Measurements from ENCODE around the gene HTR7.

HTR7 gene

DNA sequence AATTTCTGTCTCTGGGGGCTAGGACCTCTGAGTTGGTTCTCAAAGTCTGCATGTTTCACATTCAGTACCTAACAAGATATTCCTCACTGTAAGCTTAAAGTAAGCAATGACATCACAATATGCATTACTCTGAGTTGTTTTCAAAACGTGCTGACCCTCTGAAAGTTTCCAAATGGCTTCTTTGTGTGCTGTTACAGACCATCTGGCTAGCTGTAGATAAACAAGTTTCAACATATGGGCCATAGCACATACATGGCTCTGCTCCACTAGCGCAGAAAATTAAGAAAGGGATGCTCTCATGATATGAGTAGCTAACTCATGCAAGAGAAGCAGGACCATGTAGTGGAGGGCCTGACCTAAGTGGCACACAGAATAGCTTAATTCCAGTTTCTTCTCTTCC lies 119.0 kb downstream of the HTR7 start:
- no peak overlapping the region for H3K4me3 ChIP-seq
- H3K9me3 ChIP-seq (replicated peaks in 1 of 11), result no peaks in the 10 kb centered on the region
- H3K4me2 ChIP-seq, result peak overlapping the region in 1 of 11 experiments; percentile 12; a peak in 1 of 22 replicates
- peaks cover 0 to 60% (median 0%) of the 10 kb centered on the region in 10 experiments; a peak in 8 of 20 replicates for H3K4me1 ChIP-seq
- H3K27ac ChIP-seq, result no peak overlapping the region
- TF ChIP-seq Cebpa-rat (IDR thresholded peaks at IDR 0.05), result no peak
- no peaks in the 10 kb centered on the region; a peak in 1 of 22 replicates for H4K20me1 ChIP-seq
- peaks cover 0 to 25% (median 0%) of the 10 kb centered on the region in 11 experiments; a peak in 4 of 22 replicates for H3K36me3 ChIP-seq
- H3K9ac ChIP-seq, result no peak overlapping the region
- no peaks in the 10 kb centered on the region for H3K27me3 ChIP-seq

DNA sequence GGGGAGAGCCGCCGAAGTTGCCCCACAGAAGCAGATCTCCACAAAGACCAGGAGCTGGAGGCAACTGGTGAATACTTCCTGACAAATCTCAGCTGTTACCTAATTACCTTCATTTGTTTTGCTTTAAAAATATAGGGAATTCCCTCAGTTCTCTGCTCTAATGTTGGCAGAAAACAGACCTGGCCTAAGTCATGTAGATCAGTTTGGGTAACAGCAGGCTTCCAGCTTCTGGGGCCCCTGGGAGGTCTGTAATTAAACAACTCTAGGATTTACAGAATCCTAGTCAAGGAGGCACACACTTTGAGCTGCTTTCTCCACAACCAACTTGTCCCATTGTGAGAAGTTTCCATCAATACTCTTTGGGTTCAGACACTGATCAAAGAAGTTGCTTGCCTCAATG lies 123.4 kb downstream of the HTR7 start:
- H3K4me1 ChIP-seq, result peaks cover 0 to 17% (median 0%) of the 10 kb centered on the region in 10 experiments; a peak in 5 of 20 replicates
- no peak overlapping the region for H3K4me3 ChIP-seq
- no peaks in the 10 kb centered on the region for H4K20me1 ChIP-seq
- no peaks in the 10 kb centered on the region for H3K9me3 ChIP-seq (replicated peaks in 1 of 11)
- no peak overlapping the region for H3K9ac ChIP-seq
- peaks cover 0 to 23% (median 0%) of the 10 kb centered on the region in 11 experiments; a peak in 4 of 22 replicates for H3K36me3 ChIP-seq
- TF ChIP-seq Cebpa-rat (IDR thresholded peaks at IDR 0.05), result no peak
- no peaks in the 10 kb centered on the region for H3K27me3 ChIP-seq
- H3K27ac ChIP-seq, result peak overlapping the region in 1 of 11 experiments; percentile 5; a peak in 1 of 22 replicates
- peak overlapping the region in 2 of 11 experiments; percentile 37 to 40; a peak in 3 of 22 replicates for H3K4me2 ChIP-seq

DNA sequence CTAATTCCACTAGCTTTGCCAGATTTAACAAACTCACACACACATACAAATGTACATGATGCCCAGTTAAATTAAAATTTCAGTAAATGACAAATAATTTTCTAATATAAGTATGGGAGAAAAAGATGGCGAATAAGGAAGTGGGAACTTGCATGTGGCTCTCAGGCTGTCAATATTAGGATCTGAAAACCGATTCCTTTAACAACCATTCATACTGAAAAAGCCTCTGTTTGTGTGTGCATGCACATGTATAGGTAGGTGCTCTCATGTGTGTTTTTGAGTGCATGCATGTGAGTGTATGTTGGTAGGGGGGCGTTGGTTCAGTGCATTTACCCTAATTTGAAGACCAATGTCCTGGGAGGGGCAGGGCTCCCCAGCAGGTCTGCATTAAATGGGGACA lies 125.3 kb downstream of the HTR7 start:
- Histone ChIP-seq H4K20me1 (no peaks in the 10 kb centered on the region), H3K27ac (no peak overlapping the region), H3K4me1 (peaks cover 0 to 13% (median 8%) of the 10 kb centered on the region in 10 experiments; a peak in 9 of 20 replicates), H3K27me3 (no peaks in the 10 kb centered on the region), H3K9ac (no peak overlapping the region), H3K36me3 (peaks cover 0 to 9% (median 0%) of the 10 kb centered on the region in 11 experiments; a peak in 4 of 22 replicates), H3K4me2 (no peak overlapping the region), H3K9me3 (replicated peaks in 1 of 11) (peaks cover 0 to 2% (median 0%) of the 10 kb centered on the region in 11 experiments; a peak in 2 of 22 replicates), H3K4me3 (no peak overlapping the region)
- TF ChIP-seq Cebpa-rat (IDR thresholded peaks at IDR 0.05), result no peak

DNA sequence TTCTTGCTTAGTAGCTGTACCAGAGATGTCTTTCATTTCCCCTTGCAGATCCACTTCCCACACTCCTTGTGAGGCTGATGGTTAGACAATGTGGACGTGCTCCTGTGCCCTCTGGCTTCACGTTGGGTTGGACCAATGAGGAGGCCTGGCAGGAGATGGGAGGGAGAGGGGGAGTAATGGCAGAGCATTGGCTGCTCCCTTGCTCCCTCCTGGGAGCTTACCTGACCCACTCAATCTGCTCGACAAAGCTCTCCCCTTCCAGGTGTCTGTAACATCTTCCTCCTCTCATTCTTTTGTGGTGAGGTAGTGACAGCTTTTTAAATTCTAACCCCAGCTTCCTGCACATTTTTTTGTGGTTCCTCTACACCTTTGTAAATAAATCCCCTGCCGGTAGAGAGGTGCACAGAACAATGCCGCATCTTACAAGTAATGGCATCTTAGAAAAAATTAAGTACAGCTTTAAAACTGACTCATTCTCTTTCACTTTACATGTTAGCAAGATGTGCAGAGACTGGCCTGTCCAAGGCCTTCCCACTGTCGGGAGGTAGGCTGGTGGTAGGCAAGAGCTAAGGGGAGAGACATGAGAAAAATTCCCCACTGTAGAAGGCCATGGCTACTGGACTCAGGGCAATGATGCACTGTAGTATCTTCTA lies 134.3 kb downstream of the HTR7 start:
- Histone ChIP-seq H3K27me3 (no peaks in the 10 kb centered on the region), H4K20me1 (no peaks in the 10 kb centered on the region), H3K36me3 (no peaks in the 10 kb centered on the region), H3K9ac (no peak overlapping the region), H3K4me2 (peak overlapping the region; percentile 8 to 76 (median 51); a peak in 18 of 22 replicates), H3K27ac (no peak overlapping the region), H3K4me1 (peaks cover 13 to 30% (median 18%) of the 10 kb centered on the region in 10 experiments; a peak in 18 of 20 replicates), H3K4me3 (no peak overlapping the region), H3K9me3 (replicated peaks in 1 of 11) (peaks cover 0 to 6% (median 0%) of the 10 kb centered on the region in 11 experiments; a peak in 2 of 22 replicates)
- TF ChIP-seq Cebpa-rat (IDR thresholded peaks at IDR 0.05), result no peak

DNA sequence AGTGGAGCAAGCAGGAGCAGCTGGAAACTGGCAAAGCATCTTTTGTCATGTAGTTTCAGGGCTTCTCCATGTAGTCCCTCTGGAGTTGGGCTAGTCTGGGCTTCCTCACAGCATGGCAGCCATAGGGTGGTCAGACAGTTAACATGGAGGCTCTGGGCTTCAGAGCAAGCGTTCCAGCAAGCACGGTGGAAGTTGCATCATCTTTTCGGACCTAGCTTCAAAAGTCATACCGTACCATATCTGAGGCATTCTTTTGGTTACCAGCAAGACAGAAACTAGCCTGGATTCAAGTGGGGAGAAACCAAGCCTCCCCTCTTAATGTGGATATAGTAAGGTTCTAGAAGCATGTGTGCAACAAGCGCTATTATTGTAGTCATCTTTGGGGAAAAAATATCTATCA lies 135.0 kb downstream of the HTR7 start:
- H3K4me2 ChIP-seq, result peak overlapping the region in 6 of 11 experiments; percentile 8 to 76 (median 28); a peak in 7 of 22 replicates
- H3K9me3 ChIP-seq (replicated peaks in 1 of 11), result peaks cover 0 to 6% (median 0%) of the 10 kb centered on the region in 11 experiments; a peak in 1 of 22 replicates
- H4K20me1 ChIP-seq, result no peaks in the 10 kb centered on the region
- no peaks in the 10 kb centered on the region for H3K27me3 ChIP-seq
- H3K9ac ChIP-seq, result no peak overlapping the region
- H3K4me1 ChIP-seq, result peaks cover 13 to 30% (median 18%) of the 10 kb centered on the region in 10 experiments; a peak in 18 of 20 replicates
- no peak overlapping the region for H3K27ac ChIP-seq
- no peak overlapping the region for H3K4me3 ChIP-seq
- TF ChIP-seq Cebpa-rat (IDR thresholded peaks at IDR 0.05), result 0 out of 22 replicates have a peak, but pooled peaks of 2 of the 11 experiments have one; percentile 16 to 27
- no peaks in the 10 kb centered on the region for H3K36me3 ChIP-seq

DNA sequence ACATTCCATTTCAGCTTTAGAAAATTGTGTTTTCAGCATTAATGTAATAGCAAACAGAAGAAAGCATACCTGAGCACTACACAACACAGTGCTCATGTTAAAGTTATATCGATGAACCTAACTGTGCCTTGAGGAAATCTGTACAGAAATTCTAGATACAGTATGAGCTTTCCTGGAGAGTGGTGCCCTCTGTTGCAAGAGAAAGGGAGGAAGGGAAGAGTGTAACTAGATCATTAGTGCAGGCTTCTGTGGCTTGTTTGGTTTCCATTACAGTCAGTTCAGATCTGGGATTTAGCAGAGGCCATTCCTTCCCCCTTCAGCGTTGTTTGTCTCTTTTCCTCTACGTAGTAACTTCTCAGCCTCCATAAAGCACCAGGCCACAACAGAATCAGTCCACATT lies 139.7 kb downstream of the HTR7 start:
- Histone ChIP-seq H3K4me3 (no peak overlapping the region), H3K36me3 (no peaks in the 10 kb centered on the region), H3K4me1 (peaks cover 0 to 13% (median 5%) of the 10 kb centered on the region in 10 experiments; a peak in 11 of 20 replicates), H3K4me2 (no peak overlapping the region), H3K9ac (no peak overlapping the region), H3K27me3 (no peaks in the 10 kb centered on the region), H4K20me1 (no peaks in the 10 kb centered on the region), H3K9me3 (replicated peaks in 1 of 11) (peaks cover 0 to 14% (median 6%) of the 10 kb centered on the region in 11 experiments; a peak in 9 of 22 replicates), H3K27ac (no peak overlapping the region)
- no peak for TF ChIP-seq Cebpa-rat (IDR thresholded peaks at IDR 0.05)

DNA sequence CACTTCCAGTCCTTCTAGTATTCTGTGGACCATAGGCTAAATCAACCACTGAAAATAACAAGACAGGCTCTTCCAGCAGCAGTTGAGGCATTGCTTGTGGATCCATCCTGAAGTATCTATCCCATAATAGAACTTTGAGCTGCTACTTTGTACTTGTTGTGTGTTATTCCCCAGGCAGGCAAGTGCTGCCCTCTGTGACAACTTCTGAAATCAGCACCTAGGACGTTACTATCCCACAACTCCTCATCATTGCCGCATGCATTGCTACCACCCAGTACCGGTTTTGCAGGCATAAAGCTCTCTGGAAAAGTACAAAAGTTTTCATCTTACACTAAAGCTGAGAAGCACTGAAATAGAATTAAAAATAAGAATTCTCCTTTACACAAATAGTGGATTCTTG lies 145.3 kb downstream of the HTR7 start:
- Histone ChIP-seq H3K36me3 (no peaks in the 10 kb centered on the region), H3K9me3 (replicated peaks in 1 of 11) (peaks cover 0 to 14% (median 6%) of the 10 kb centered on the region in 11 experiments; a peak in 9 of 22 replicates), H3K4me3 (no peak overlapping the region), H3K4me1 (no peaks in the 10 kb centered on the region), H4K20me1 (no peaks in the 10 kb centered on the region), H3K27me3 (no peaks in the 10 kb centered on the region), H3K27ac (no peak overlapping the region), H3K4me2 (no peak overlapping the region), H3K9ac (no peak overlapping the region)
- TF ChIP-seq Cebpa-rat (IDR thresholded peaks at IDR 0.05), result no peak

DNA sequence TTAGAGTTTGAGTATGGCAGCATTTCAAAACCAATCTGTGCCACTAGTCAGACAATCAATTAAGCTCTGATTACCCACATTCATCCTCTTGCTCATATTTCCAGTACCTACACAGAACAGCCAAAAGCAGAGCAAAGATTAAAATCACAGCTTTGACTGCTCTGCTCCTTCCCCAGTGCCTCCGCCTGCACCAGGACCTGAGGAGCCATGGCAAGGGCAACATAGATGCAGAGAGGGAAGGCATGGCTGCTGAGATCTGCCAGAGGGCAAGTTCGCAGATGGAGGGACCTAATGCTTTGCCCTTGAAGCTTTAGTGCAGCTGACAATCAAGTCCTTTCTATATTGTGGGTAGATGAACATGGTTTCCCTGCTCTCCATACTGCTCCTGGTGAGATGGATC lies 148.1 kb downstream of the HTR7 start:
- H3K9ac ChIP-seq, result no peak overlapping the region
- no peak overlapping the region for H3K4me2 ChIP-seq
- no peaks in the 10 kb centered on the region for H4K20me1 ChIP-seq
- H3K4me1 ChIP-seq, result no peaks in the 10 kb centered on the region
- no peaks in the 10 kb centered on the region for H3K9me3 ChIP-seq (replicated peaks in 1 of 11)
- H3K27me3 ChIP-seq, result no peaks in the 10 kb centered on the region
- H3K36me3 ChIP-seq, result no peaks in the 10 kb centered on the region
- H3K27ac ChIP-seq, result no peak overlapping the region
- H3K4me3 ChIP-seq, result no peak overlapping the region
- TF ChIP-seq Cebpa-rat (IDR thresholded peaks at IDR 0.05), result no peak

DNA sequence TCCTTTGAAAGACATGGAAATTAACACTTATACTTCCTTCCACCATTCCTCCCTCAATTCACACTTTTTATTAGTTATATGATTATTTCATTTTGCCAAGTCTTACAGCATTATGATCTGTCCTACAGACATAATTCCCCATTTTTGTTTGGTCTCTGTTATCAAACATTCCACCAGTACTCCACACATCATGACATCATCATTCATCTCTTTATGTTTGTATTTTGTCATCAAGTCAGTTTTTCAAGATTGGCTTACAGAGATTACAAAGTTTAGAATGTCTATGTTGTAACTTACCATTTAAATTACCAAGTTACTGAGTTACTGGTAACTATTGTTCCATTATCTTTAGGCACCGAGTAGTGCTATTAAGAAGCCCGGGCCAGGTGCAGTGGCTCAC lies 150.2 kb downstream of the HTR7 start:
- no peaks in the 10 kb centered on the region for H4K20me1 ChIP-seq
- no peak overlapping the region for H3K9ac ChIP-seq
- H3K4me1 ChIP-seq, result no peaks in the 10 kb centered on the region
- H3K27me3 ChIP-seq, result no peaks in the 10 kb centered on the region
- H3K36me3 ChIP-seq, result no peaks in the 10 kb centered on the region
- no peak overlapping the region for H3K4me3 ChIP-seq
- no peak overlapping the region for H3K27ac ChIP-seq
- no peaks in the 10 kb centered on the region for H3K9me3 ChIP-seq (replicated peaks in 1 of 11)
- no peak for TF ChIP-seq Cebpa-rat (IDR thresholded peaks at IDR 0.05)
- H3K4me2 ChIP-seq, result no peak overlapping the region
